ENCODE results near the gene ADAMTSL3.

The ADAMTSL3 gene

GRCh38 chr15:84016371-84016770 lies 362.4 kb downstream of the ADAMTSL3 start:
- H3K36me3 ChIP-seq (ENCODE audit: low read depth), result no peaks in the 10 kb centered on the region
- no peaks in the 10 kb centered on the region for H3K4me1 ChIP-seq (ENCODE audit: insufficient read depth, poor library complexity, severe bottlenecking)
- ATAC-seq (ENCODE audit: low read depth) (no peak), DNase-seq (ENCODE audit: low spot score) (no peak)
- no peaks in the 10 kb centered on the region for H3K27me3 ChIP-seq (ENCODE audit: insufficient read depth, poor library complexity, severe bottlenecking)
- no peak overlapping the region for H3K4me3 ChIP-seq (ENCODE audit: severe bottlenecking)
- TF ChIP-seq CTCF (IDR thresholded peaks at IDR 0.05; ENCODE audit: poor library complexity, severe bottlenecking), result no peak
- H3K27ac ChIP-seq (ENCODE audit: poor library complexity, severe bottlenecking), result no peak overlapping the region
- no peaks in the 10 kb centered on the region for H3K9me3 ChIP-seq (ENCODE audit: severe bottlenecking)

GRCh38 chr15:84022516-84022915 lies 368.6 kb downstream of the ADAMTSL3 start:
- Histone ChIP-seq H3K36me3 (ENCODE audit: low read depth) (no peaks in the 10 kb centered on the region), H3K9me3 (ENCODE audit: severe bottlenecking) (peaks cover 3% of the 10 kb centered on the region), H3K4me3 (ENCODE audit: severe bottlenecking) (no peak overlapping the region), H3K27me3 (ENCODE audit: insufficient read depth, poor library complexity, severe bottlenecking) (no peaks in the 10 kb centered on the region), H3K27ac (ENCODE audit: poor library complexity, severe bottlenecking) (no peak overlapping the region), H3K4me1 (ENCODE audit: insufficient read depth, poor library complexity, severe bottlenecking) (no peaks in the 10 kb centered on the region)
- ATAC-seq (ENCODE audit: low read depth), result no peak
- DNase-seq (ENCODE audit: low spot score), result no peak
- TF ChIP-seq CTCF (IDR thresholded peaks at IDR 0.05; ENCODE audit: poor library complexity, severe bottlenecking), result no peak

- peak; percentile 92 for TF ChIP-seq CTCF (IDR thresholded peaks at IDR 0.05; ENCODE audit: poor library complexity, severe bottlenecking)
- Histone ChIP-seq H3K4me1 (ENCODE audit: insufficient read depth, poor library complexity, severe bottlenecking) (no peaks in the 10 kb centered on the region), H3K36me3 (ENCODE audit: low read depth) (no peaks in the 10 kb centered on the region), H3K27me3 (ENCODE audit: insufficient read depth, poor library complexity, severe bottlenecking) (no peaks in the 10 kb centered on the region), H3K9me3 (ENCODE audit: severe bottlenecking) (peaks cover 3% of the 10 kb centered on the region), H3K27ac (ENCODE audit: poor library complexity, severe bottlenecking) (no peak overlapping the region), H3K4me3 (ENCODE audit: severe bottlenecking) (no peak overlapping the region)
- peak; percentile 79 for ATAC-seq (ENCODE audit: low read depth)
- no peak for DNase-seq (ENCODE audit: low spot score)
Measured at GRCh38 chr15:84023636-84024035, 369.7 kb downstream of the ADAMTSL3 start.

- H3K27ac ChIP-seq (ENCODE audit: poor library complexity, severe bottlenecking), result no peak overlapping the region
Measured at GRCh38 chr15:84033793-84034553, 380.1 kb downstream of the ADAMTSL3 start.

More at GRCh38 chr15:84033793-84034553, 380.1 kb downstream of the ADAMTSL3 start:
- H3K4me1 ChIP-seq (ENCODE audit: insufficient read depth, poor library complexity, severe bottlenecking), result peaks cover 6% of the 10 kb centered on the region
- DNase-seq (ENCODE audit: low spot score) (no peak), ATAC-seq (ENCODE audit: low read depth) (peak; percentile 69)
- H3K4me3 ChIP-seq (ENCODE audit: severe bottlenecking), result no peak overlapping the region
- H3K36me3 ChIP-seq (ENCODE audit: low read depth), result no peaks in the 10 kb centered on the region
- no peaks in the 10 kb centered on the region for H3K27me3 ChIP-seq (ENCODE audit: insufficient read depth, poor library complexity, severe bottlenecking)
- H3K9me3 ChIP-seq (ENCODE audit: severe bottlenecking), result no peaks in the 10 kb centered on the region
- no peak for TF ChIP-seq CTCF (IDR thresholded peaks at IDR 0.05; ENCODE audit: poor library complexity, severe bottlenecking)
